Stromal cell of bone marrow (primary cell): ENCODE results near the gene UBALD2.
A peak's percentile ranks its signal among the peaks of the same experiment; 100 is the strongest.
"Not testable (repeated sequence)": the region's sequence is repeated elsewhere in the genome, so short reads cannot be mapped to it uniquely, and the experiment has no call there.

ENCODE experiments used
- DNase-seq: peaks from one replicate; pipeline ENCODE4 v3.0.0-alpha.2; 2012; ENCODE audit warnings: low read depth

The UBALD2 gene

DNA sequence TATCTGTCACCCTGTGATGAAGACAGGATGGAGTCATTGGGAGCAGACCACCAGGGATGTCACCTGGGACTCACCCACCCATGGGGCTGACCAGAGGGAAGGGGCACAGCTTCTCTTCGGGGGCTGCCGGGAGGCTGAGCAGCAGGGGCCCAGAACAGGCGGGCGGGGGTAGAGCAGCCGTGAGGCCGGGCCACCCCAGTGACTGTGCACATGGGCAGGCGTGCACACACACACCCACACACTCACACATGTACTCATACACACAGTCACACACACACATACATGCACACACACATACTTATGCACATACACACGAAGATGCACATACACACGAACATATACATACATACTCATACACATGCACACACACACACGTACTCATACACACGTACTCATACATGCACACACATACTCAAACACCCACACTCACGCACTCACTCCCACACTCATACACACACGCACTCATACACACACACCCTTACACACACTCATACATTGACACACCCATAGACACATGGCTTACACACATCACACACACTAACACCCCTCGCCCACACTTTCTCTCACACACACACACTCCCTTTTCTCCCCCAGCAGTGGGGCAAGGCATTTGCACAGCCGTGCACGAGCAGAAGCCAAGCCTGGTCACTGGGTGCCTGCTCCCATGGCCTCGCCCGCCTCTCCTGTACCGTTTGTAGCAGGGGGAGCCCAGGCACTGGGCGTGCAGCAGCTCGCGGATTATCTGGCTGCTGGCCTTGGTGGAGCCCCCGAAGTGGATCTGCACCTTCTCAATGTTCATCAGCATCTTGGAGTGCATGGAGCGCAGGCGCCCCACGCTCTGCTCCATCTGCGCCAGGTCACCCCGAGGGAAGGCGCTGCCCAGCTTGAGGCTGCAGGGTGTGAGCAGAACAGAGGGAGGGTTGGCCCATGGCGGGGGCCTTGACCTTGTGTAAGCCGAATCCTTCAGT lies 12.4 kb downstream of the UBALD2 start:
- DNase-seq: no peak

DNA sequence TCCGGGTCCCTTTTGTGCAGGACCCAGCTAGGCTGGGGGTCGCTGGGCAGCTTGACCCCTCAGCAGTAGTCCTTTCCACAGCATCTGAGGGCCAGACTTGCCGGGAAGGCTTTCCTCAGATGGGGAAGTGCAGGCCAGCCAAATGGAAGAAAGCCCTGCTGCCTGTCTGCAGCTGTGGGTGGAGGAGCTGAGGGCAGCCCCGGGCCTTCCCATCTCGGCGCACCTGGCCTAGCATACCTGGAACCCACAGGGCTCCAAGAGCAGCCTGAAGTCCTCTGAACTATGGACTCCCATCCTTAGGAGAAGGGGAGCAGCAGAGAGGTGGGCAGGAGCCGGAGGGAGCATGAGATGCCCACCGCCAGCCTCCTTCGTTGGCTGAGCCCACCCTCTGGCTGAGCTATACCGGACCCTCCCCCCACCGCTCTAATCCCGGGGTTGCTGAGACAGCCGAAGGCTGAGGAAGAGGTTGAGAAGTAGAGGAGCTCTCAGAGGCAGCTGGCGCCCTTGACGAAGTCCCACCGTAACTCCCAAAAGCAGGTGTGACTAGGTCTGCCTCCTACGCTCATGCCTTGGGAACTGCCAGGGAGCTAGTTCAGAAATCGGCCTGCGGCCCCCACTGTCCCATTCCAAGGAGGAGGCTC lies 13.2 kb downstream of the UBALD2 start:
- DNase-seq: no peak

DNA sequence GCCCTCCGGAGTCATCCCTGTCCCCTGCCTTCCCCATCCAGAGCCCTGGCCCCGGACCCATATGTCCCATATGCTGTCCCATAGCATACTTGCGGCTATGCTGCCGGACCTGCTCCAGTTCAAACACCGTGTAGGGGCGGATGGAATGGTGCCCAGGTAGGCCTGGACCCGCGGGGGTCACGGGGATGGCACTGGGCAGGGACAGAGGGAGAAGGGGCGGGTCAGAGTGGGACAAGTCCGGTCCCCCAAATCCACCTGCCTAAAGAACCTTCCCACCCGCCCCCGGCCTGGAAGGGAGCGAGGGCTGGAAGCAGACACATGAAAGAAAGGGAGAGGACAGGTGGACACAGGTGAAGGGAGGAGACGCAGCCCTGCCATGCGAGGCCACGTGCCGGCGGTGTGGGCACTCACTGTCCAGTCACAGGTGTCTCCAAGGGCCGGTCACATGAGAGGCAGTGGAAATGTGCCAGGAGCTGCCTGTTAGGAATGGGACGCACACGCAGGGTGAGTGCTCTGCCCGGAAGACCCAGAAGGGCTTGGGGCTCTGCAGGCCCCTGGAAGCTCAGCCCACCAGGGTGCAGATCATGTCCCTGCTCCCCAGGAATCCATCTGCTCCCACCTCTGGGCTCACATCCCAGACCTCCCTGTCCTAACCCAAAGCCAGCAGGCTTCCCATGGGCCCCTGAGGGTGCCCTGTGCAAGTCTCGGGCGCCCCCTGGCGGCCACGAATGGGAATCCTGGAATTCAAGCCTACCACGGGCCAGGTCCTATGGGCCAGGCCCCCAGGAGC lies 14.0 kb downstream of the UBALD2 start:
- DNase-seq: peak; percentile 44

DNA sequence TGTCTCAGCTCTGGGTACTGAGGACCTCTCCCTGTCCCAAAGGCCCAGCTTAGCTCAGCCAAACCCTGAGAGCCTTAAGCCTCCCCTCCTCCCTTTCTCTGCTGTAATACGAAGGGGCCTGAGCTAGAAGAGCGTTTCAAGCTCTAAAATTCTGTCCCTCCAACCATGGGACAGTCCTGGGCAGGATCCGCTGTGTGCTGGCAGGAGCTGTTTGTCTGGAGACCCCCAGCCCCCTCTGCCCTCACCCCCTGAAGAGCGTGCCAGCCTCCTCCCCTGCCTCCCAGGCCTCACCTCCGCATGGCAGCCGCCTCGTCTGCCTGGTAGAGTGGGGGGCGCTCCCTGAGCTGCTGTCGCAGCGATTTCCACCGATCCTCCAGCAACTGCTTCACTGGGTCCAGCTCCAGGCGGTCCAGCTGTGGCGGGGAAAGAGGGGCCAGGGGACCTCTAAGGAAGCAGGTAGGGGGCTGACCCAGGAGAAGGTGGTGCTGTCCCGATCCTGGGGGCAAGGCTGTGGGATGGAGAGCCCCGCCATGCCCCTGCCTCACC lies 14.7 kb downstream of the UBALD2 start:
- DNase-seq: no peak

DNA sequence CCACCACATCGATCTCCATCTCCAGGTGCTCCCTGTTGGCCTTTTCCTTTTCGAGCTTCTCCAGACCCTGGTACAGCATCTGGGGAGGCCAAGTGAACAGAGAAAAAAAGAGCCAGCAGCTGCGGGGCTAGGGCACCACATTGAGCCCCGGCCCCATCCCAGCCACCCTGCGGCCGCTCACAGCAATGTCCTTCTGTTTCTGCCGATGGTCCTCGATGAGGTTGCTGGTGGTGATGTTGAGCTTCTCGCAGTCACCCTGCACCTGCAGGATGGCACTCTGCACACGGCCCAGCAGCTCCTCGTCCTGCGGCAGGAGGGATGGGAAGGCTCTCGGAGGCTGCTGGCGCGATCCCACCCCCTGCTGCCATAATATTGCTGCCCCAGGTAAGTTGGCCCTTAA lies 15.5 kb downstream of the UBALD2 start:
- no peak for DNase-seq

DNA sequence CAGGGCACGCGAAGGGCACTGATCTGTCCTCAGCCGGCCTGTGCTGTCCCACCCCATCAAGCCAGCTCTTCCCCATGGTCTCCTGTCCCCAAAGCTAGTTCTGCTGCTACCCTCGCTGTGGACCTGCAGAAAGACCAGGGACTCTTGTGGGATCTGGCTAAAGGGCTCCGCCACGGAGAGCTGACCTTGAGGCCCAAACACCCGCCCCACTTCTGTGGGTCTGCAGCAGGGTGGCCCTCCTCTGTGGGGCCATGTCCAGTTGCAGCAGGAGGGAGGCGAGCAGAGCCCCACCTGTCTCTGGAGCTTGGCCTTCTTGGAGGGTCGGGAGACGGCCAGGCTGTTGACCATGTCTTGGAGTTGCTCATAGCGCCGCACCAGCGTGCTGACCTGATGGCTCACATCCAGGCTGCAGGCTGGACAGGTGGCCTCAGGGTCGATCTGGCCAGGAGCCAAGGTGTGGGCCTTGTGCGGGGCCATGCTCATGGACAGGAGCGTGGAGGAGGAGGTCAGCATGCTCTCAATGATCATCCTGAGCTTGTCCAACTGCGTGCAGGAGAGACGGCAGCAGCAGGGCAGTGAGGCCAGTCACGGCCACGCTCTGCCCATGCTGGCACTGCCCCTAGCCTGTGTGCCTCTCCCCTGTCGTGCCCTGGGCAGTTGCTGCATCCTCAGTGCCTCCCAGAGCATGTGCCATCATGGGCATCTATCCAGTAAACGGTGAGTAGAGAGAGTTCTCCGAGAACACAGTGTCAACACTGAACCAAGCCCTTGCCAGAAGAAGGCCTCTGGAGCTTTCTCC lies 16.6 kb downstream of the UBALD2 start:
- no peak for DNase-seq

DNA sequence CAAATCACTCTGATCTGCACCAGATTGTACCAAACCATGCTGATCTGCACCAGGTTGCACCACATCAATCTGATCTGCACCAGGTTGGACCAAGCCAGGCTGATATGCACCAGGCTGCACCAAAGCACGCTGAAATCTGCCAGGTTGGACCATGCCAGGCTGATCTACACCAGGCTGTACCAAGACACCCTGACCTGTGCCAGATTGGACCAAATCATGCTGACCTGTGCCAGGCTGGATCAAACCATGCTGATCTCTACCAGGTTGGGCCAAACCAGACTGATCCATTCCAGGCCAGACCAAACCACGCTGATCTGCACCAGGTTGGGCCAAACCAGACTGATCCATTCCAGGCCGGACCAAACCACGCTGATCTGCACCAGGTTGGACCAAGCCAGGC lies 27.4 kb downstream of the UBALD2 start:
- DNase-seq: no peak

DNA sequence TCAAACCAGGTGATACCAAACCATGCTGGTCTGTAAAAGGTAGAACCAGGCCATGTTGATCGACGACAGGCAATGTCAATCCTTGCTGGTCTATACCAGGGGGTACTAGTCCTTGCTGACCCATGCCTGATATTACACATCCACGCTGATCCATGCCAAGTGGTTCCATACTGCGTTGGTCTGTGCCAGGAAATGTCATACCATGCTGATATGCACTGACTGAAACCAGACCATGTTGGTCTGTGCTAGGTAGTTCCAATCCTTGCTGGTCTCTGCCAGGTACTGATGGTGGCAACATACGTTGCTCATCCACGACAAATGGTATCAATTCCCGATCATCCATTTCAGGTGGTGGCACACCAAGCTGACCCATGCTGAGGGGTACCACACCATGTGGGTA lies 28.0 kb downstream of the UBALD2 start:
- no peak for DNase-seq

DNA sequence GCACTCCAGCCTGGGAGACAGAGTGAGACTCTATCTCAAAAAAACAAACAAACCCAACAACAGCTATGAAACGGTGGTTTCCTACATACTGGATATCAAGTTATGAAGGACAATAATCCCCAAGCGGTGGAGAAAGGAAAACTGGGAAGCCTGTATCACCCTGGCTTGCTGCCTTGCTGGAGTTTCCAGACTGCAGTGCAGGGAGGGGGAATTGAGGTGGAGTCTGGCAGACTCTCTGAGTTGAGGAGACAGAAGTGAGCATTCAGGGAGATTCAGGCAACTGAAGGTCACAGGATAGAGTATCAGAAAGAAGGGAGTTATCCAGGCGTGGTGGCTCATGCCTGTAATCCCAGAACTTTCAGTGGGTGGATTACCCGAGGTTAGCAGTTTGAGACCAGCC lies 31.0 kb downstream of the UBALD2 start:
- DNase-seq: peak; percentile 7

DNA sequence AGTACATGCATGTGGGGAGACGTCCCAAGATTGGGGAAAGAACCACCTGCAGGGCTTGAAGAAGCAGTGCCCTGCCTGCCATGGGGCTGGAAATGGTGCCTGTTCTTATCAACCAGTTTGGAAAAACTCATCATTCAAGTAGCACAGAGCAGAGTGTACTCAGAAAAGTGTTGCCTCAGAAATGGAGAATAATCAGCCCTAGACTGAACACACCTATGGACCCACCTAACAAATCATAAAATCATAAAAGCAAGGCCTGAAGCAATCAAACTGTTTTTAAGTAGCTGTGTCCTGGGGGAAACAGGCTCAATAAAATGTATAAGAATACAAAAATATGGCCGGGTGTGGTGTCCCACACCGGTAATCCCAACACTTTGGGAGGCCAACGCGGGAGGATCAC lies 31.7 kb downstream of the UBALD2 start:
- DNase-seq: no peak

DNA sequence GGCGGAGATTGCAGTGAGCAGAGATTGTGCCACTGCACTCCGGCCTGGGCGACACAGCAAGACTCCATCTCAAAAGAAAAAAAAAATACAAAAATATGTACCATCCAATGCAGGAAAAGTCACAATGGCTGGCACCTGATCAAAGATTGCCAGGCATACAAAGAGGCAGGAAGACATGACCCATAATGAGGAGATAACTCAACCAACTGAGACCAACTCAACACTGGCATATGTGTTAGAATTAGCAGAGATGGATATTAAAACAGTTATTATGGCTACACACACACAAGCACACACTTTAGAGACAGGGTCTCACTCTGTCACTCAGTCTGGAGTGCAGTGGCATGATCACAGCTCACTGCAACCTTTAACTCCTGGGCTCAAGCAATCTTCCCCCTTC lies 32.3 kb downstream of the UBALD2 start:
- DNase-seq: no peak

DNA sequence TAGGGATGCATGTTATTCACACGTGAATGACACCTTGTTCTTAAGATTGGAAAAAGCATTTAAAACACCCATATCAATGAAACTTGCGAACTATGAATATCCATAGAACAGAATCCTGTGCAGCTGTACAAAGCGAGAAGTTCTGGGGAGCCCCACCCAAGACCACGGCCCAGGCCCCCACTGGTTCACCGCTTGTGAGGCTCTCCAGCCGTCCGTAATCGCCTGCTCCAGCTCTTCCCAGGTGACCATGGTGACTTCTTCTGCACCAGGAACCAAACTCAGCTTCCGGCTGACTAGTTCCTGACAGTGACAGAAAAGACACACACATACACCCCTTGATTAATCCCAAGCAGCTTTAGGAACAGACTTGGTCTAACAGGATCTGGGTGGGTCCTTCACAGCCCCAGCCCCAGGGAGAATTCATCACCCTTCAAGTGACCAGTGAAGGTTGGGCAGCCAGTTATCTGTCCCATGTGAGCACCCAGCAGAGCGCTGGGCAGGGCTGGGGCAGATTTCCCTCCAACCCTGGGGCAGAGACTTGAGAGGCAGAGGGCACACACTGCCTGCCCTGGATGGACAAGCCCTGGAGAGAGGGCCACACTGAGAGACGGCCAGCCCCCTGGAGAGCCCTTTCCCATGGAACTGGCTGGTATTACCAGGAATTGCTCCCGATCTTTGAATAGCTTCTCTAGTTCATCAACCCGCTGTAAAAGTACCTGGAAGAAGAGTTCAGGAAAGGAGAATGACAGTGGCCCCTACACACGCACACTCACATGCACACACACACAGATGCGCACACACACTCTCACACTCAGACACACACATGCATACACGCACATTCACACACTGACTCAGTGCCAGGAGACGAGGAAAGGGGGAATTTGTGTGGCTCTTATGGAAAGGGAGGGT lies 39.3 kb downstream of the UBALD2 start:
- no peak for DNase-seq

DNA sequence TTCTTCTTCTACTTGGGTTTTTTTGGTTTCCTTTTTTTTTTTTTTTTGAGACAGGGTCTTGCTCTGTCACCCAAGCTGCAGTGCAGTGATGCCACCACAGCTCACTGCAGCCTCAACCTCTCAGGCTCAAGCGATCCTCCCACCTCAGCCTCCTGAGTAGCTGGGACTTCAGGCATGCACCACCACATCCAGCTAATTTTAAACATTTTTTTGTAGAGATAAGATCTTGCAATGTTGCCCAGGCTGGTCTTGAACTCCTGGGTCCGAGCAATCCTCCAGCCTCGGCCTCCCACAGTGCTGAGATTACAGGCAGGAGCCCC lies 39.9 kb downstream of the UBALD2 start:
- not testable (repeated sequence) for DNase-seq

DNA sequence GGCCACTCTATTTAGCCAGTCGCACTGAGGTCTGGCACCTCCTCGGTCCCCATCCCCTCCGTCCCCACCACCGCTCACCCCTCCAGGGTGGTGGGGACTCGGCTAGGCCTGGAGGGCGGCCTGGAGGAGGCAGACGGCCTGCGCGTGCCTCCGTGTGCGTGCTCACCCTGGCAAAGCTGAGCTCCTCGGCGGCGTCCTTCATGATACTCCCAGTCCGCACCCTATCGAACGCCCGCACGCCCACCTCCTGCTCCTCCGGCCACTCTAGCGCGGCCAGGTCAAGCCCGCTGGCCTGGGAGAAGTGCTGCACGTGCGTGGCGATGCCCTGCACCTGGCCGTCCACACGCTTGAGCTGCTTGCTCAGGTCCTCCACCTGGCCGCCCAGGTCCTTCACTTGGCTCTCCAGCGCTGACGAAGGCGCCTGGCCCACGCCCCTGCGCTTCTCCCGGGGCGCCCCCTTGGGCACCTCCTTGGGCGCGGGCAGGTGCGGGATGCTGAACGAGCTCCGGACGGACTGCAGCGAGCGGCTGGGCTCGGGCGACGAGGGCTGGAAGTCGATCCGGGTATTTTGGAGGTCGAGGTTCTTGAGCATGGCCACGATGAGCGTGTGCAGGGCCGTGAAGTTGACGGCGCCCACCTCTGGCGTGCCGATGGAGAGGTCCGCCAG lies 42.3 kb downstream of the UBALD2 start:
- DNase-seq: no peak

DNA sequence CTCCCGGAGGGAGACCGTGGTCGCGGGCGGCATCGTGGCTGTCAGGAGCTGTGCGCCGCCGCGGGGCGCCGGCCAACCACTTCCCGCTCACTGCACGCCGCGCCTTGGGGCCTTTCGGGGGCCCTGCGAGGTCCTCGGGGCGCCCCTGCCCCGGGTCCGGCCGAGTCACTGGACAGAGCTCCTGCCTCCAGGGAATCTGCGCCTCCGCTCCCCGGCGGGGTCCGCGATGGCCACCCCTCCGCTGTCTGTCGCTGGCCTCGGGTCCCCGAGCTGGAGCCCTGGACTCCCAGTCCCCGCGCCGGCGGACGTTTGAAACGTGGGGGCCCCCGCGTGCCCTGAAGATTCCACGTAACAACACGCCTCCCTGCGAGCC lies 42.8 kb downstream of the UBALD2 start, which contains the start of gene QRICH2:
QRICH2 (minus strand) TSS at position 311 of the 373 bp plus-strand sequence; CDS start at position 33, 278 bp downstream.
- DNase-seq: no peak

DNA sequence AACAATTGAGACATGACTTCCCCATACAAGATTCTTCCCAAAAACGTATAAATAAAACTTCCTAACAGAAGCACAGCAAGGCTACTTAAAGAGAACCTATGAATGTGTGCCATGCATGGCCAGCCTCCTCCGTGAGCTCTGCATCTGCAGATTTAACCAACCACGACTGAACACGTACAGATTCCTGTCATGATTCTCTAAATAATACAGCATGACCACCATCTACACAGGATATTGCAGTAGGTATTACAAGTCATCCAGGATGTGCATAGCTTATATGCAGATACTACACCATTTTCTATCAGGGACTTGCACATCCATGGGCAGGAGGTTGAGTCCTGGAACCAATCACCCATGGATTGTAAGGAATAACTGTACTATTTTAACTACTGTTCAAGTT lies 44.3 kb downstream of the UBALD2 start:
- DNase-seq: no peak

DNA sequence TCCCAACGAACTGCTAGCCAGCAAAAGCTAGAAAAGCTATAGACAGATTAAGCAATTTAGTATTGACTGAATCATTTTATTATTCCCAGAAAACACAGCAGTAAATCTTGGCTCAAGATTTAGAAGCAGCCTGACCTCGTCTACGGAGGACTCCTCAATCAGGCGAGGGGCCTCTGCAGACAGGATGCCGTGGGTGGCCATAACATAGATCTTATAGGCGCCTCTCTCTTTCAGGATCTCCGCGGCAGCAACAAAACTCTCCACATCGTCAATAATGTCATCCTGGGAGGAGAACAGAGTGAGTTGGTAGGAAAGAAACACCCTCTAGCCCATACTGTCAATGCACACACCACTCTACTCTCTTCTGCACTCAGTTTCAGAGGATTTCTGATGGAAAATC lies 47.6 kb downstream of the UBALD2 start:
- no peak for DNase-seq

DNA sequence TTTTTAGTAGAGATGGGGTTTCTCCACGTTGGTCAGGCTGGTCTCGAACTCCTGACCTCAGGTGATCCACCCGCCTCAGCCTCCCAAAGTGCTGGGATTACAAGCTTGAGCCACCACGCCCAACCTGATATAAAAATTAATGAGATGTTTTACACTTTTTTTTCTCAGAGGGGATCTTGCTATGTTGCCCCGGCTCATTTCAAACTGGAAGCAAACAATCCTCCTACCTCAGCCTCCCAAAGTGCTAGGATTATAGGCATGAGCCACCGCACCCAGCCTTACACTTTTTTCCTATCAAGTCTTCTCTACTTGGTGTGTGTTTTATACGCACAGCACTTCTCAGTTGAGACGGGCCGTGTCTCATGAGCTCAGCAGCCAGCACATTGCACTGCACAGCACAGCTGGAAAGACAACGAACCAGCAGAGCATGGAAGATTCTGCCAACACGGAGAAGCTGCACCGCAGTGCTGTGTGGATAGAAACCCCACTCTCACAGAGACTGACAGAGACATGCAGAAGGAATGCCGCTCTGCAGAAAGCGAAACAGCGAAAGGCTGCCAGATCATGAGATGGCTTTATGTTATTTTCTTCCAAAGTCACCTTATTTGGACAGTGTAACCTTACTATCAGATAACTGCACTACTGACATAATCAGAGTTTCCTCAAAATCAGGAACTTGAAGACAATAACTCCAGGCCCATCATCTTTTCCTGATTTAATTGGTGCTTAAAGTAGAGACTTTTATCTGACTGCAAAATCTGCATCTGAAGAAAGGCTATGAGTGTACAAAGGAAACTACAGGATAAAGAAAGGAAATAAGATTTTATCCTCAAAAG lies 49.5 kb downstream of the UBALD2 start:
- no peak for DNase-seq

DNA sequence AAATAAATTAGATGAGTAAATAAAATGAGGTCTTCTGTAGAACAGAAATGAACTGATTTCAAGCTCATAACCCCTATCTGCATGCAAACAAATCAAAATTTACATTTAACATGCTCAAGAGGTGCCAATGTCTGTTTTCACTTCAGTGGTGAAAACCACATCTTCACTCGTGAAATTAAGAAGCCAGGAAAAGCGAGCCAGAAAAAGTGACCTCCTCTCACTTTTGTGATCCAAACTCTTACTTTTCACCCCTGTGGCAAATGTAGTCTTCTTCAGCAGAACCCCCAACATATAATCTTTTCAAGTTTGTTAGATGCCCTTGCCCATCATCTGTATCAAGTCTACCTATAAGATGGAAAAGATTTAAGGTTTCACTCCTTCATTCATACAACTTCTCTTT lies 52.4 kb downstream of the UBALD2 start:
- no peak for DNase-seq
